KMS-11 (cell line): ENCODE results near the gene SETD1B.
"Not testable (repeated sequence)": the region's sequence is repeated elsewhere in the genome, so short reads cannot be mapped to it uniquely, and the experiment has no call there.

Experiments
- H2AFZ ChIP-seq: fragments of 200-600 bp; sonication (generic); 2 replicates; pipeline ENCODE4 v1.6.1; 2016; ENCODE audit warnings: antibody characterized with exemption, mixed run types, low read depth
- H3K27ac ChIP-seq: fragments of 200-600 bp; sonication (generic); 2 replicates; pipeline ENCODE4 v1.6.1; 2016; ENCODE audit warnings: mild to moderate bottlenecking, mixed run types
- H3K27me3 ChIP-seq: fragments of 200-600 bp; sonication (generic); 2 replicates; pipeline ENCODE4 v1.6.1; 2017; ENCODE audit warnings: mild to moderate bottlenecking, low read depth, mixed run types, moderate library complexity; ENCODE audit not compliant: insufficient read depth
- H3K36me3 ChIP-seq: fragments of 200-600 bp; sonication (generic); 2 replicates; pipeline ENCODE4 v1.6.1; 2017; ENCODE audit warnings: mild to moderate bottlenecking, mixed run types; ENCODE audit not compliant: insufficient read depth
- H3K4me1 ChIP-seq: fragments of 200-600 bp; sonication (generic); 2 replicates; pipeline ENCODE4 v1.6.1; 2016; ENCODE audit warnings: mild to moderate bottlenecking, low read depth, mixed run types; ENCODE audit not compliant: poor library complexity, severe bottlenecking
- H3K4me2 ChIP-seq: fragments of 200-600 bp; sonication (generic); 2 replicates; pipeline ENCODE4 v1.7.0; 2016; ENCODE audit warnings: mild to moderate bottlenecking, mixed run types
- H3K4me3 ChIP-seq: fragments of 200-600 bp; sonication (generic); IDR thresholded peaks from 2 replicates; pipeline ENCODE4 v1.6.1; 2017; ENCODE audit warnings: low read depth, low read length, mixed read lengths; ENCODE audit not compliant: insufficient read depth
- H3K79me2 ChIP-seq: fragments of 200-600 bp; sonication (generic); 2 replicates; pipeline ENCODE4 v1.6.1; 2016; ENCODE audit warnings: low read depth, mixed run types; ENCODE audit not compliant: insufficient read depth
- H3K9ac ChIP-seq: fragments of 200-600 bp; sonication (generic); 2 replicates; pipeline ENCODE4 v1.6.1; 2016; ENCODE audit warnings: mild to moderate bottlenecking, mixed run types
- H4K20me1 ChIP-seq: fragments of 200-600 bp; sonication (generic); 2 replicates; pipeline ENCODE4 v1.6.1; 2016; ENCODE audit warnings: mild to moderate bottlenecking, mixed run types; ENCODE audit not compliant: insufficient read depth
- CTCF ChIP-seq: fragments of 200-600 bp; sonication (generic); conservative IDR thresholded peaks from 2 replicates; pipeline ENCODE4 v1.6.1; 2017; ENCODE audit warnings: low read depth, mild to moderate bottlenecking, antibody characterized with exemption, low read length, moderate library complexity, mixed read lengths

The SETD1B gene

GRCh38 chr12:121858662-121859572, 55.1 kb downstream of the SETD1B start, which contains the start of gene HPD:
TSS of gene HPD (minus strand) at chr12:121858859. CDS start at chr12:121858823, 36 bp downstream.
- Histone ChIP-seq H3K4me2 (no peak within 1 kb of the TSS), H3K27ac (no peak within 1 kb of the TSS), H2AFZ (no peak within 1 kb of the TSS), H3K27me3 (no peaks in the 10 kb centered on the region), H3K36me3 (no peaks in the 10 kb centered on the region), H3K4me3 (no peak within 1 kb of the TSS), H3K9ac (no peak within 1 kb of the TSS), H4K20me1 (no peaks in the 10 kb centered on the region), H3K4me1 (peaks cover 7% of the 10 kb centered on the region), H3K79me2 (no peaks in the 10 kb centered on the region)
- TF ChIP-seq CTCF, result no peak

- Histone ChIP-seq H3K4me3 (no peak overlapping the region), H3K4me2 (no peak overlapping the region), H3K27ac (no peak overlapping the region), H3K36me3 (no peaks in the 10 kb centered on the region), H3K9ac (no peak overlapping the region), H4K20me1 (no peaks in the 10 kb centered on the region), H3K27me3 (no peaks in the 10 kb centered on the region), H3K79me2 (no peaks in the 10 kb centered on the region), H3K4me1 (peaks cover 7% of the 10 kb centered on the region), H2AFZ (no peak overlapping the region)
- no peak for TF ChIP-seq CTCF
Observed at GRCh38 chr12:121860257-121860656, 56.4 kb downstream of the SETD1B start.

GRCh38 chr12:121860699-121861098, 56.9 kb downstream of the SETD1B start:
- not testable (repeated sequence) for H3K27ac ChIP-seq, H2AFZ ChIP-seq, H4K20me1 ChIP-seq, H3K27me3 ChIP-seq, H3K36me3 ChIP-seq, H3K4me1 ChIP-seq, H3K9ac ChIP-seq, H3K4me2 ChIP-seq, H3K79me2 ChIP-seq, H3K4me3 ChIP-seq

GRCh38 chr12:121861636-121862254, 57.9 kb downstream of the SETD1B start:
- no peak overlapping the region; the same call in 1 of the 2 replicates for H3K27ac ChIP-seq
- no peaks in the 10 kb centered on the region for H3K36me3 ChIP-seq
- H4K20me1 ChIP-seq, result no peaks in the 10 kb centered on the region
- H3K4me3 ChIP-seq, result no peak overlapping the region
- H3K79me2 ChIP-seq, result no peaks in the 10 kb centered on the region
- peaks cover 7% of the 10 kb centered on the region for H3K4me1 ChIP-seq
- H3K9ac ChIP-seq, result no peak overlapping the region; the same call in 1 of the 2 replicates
- 0 out of 2 replicates have a peak overlapping the region, but pooled peaks have one; percentile 17 for H3K4me2 ChIP-seq
- H2AFZ ChIP-seq, result peak overlapping the region; percentile 34; the same call in 1 of the 2 replicates
- no peak for TF ChIP-seq CTCF
- H3K27me3 ChIP-seq, result no peaks in the 10 kb centered on the region
